GM18505 (cell line): ENCODE data around the gene DNAJB1.
"Not testable (repeated sequence)": the region's sequence is repeated elsewhere in the genome, so short reads cannot be mapped to it uniquely, and the experiment has no call there.

Experiments used
- ATAC-seq: cut with Tn5 transposase; IDR thresholded peaks from one replicate; pipeline ENCODE4 v1.9.1; 2021; ENCODE audit not compliant: unreplicated experiment
- POLR2A ChIP-seq: IDR thresholded peaks from 4 replicates; pipeline ENCODE4 v1.6.1; 2011; ENCODE audit warnings: borderline replicate concordance; ENCODE audit not compliant: insufficient read depth, insufficient read length; ENCODE audit errors: extremely low read depth

The DNAJB1 gene

GRCh38 chr19:14559916-14560775 lies 41.9 kb upstream of the DNAJB1 start:
- TF ChIP-seq POLR2A: no peak
- no peak for ATAC-seq

GRCh38 chr19:14558370-14559066 lies 40.3 kb upstream of the DNAJB1 start:
- TF ChIP-seq POLR2A: no peak
- ATAC-seq: no peak

GRCh38 chr19:14556662-14557188 lies 38.5 kb upstream of the DNAJB1 start:
- no peak for ATAC-seq

GRCh38 chr19:14555918-14556661 lies 37.9 kb upstream of the DNAJB1 start:
- no peak for TF ChIP-seq POLR2A
- ATAC-seq: no peak

More at GRCh38 chr19:14556662-14557188, 38.5 kb upstream of the DNAJB1 start:
- TF ChIP-seq POLR2A: no peak

GRCh38 chr19:14554382-14554812 lies 36.2 kb upstream of the DNAJB1 start:
- TF ChIP-seq POLR2A: no peak
- ATAC-seq: no peak

GRCh38 chr19:14553939-14554243 lies 35.7 kb upstream of the DNAJB1 start:
- TF ChIP-seq POLR2A: no peak
- ATAC-seq: no peak

- ATAC-seq: no peak
- TF ChIP-seq POLR2A: no peak
Measured at GRCh38 chr19:14553042-14553938, 35.1 kb upstream of the DNAJB1 start.

GRCh38 chr19:14552006-14552360 lies 33.8 kb upstream of the DNAJB1 start:
- ATAC-seq: not testable (repeated sequence)

- ATAC-seq: not testable (repeated sequence)
Measured at GRCh38 chr19:14551134-14552005, 33.2 kb upstream of the DNAJB1 start.

- no peak for TF ChIP-seq POLR2A
- no peak for ATAC-seq
Measured at GRCh38 chr19:14550201-14550754, 32.1 kb upstream of the DNAJB1 start.

GRCh38 chr19:14545716-14546082 lies 27.5 kb upstream of the DNAJB1 start:
- no peak for TF ChIP-seq POLR2A
- no peak for ATAC-seq
